ENCODE results near the gene C1orf50.

C1orf50 gene

GRCh38 chr1:42817440-42817767, 50.4 kb downstream of the C1orf50 start:
- Histone ChIP-seq H3K27ac (peak overlapping the region; percentile 95 to 97), H3K4me3 (peak overlapping the region; percentile 80)
- DNase-seq (ENCODE audit: low spot score): no peak
- TF ChIP-seq, protein P1, sequence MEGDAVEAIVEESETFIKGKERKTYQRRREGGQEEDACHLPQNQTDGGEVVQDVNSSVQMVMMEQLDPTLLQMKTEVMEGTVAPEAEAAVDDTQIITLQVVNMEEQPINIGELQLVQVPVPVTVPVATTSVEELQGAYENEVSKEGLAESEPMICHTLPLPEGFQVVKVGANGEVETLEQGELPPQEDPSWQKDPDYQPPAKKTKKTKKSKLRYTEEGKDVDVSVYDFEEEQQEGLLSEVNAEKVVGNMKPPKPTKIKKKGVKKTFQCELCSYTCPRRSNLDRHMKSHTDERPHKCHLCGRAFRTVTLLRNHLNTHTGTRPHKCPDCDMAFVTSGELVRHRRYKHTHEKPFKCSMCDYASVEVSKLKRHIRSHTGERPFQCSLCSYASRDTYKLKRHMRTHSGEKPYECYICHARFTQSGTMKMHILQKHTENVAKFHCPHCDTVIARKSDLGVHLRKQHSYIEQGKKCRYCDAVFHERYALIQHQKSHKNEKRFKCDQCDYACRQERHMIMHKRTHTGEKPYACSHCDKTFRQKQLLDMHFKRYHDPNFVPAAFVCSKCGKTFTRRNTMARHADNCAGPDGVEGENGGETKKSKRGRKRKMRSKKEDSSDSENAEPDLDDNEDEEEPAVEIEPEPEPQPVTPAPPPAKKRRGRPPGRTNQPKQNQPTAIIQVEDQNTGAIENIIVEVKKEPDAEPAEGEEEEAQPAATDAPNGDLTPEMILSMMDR (IDR thresholded peaks at IDR 0.05): no peak

DNA sequence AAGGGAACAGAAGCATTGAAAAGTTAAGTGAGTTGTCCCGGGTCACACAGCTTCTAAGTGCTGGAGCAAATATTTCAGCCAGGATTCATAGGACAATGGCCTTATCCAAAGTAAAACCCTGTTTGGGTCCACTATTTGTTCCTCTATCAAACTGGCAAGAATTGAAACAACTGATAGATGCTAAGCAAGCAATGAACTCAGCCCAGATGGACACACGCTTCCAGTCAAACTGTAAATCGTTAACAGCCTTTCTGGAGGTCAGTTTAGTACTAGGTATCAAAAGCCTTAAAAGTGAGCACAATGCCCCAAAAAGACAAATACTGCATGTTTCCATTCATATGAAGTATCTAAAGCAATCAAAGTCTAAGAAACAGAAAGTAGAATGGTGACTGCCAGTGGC, 50.9 kb downstream of the C1orf50 start:
- TF ChIP-seq, protein P1 (IDR thresholded peaks at IDR 0.05): no peak
- Histone ChIP-seq H3K27ac (no peak overlapping the region), H3K4me3 (peak overlapping the region; percentile 80)
- no peak for DNase-seq (ENCODE audit: low spot score)

DNA sequence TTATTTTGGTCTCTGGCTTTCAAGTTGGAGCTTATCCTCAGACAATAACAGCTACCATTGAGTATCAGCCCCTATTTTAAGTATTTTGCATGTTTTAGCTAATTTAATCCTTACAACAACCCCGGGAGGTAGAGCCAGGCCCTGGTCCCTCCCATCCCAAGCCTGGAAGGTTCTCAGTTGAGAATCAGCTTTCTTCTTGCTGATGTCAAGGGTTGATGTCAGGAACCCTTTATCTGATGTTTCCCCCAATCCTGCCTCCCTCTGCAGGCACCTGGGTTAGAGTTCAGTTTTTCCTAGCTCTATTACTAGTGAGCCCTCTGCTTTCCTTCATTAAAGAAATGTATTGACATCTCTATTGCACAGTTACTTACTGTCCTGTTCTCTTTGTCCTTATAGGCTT, 53.8 kb downstream of the C1orf50 start:
- TF ChIP-seq, protein P1 (IDR thresholded peaks at IDR 0.05): no peak
- no peak overlapping the region for H3K27ac ChIP-seq
- H3K4me3 ChIP-seq: no peak overlapping the region
- DNase-seq (ENCODE audit: low spot score): no peak

GRCh38 chr1:42821690-42822089, 54.6 kb downstream of the C1orf50 start:
- TF ChIP-seq, protein P1 (IDR thresholded peaks at IDR 0.05): no peak
- Histone ChIP-seq H3K4me3 (no peak overlapping the region), H3K27ac (no peak overlapping the region)
- no peak for DNase-seq (ENCODE audit: low spot score)

- TF ChIP-seq, protein P1 (IDR thresholded peaks at IDR 0.05): no peak
- no peak overlapping the region for H3K27ac ChIP-seq
- no peak for DNase-seq (ENCODE audit: low spot score)
- no peak overlapping the region for H3K4me3 ChIP-seq
These were observed 55.8 kb downstream of the C1orf50 start for GRCh38 chr1:42822800-42823392.

DNA sequence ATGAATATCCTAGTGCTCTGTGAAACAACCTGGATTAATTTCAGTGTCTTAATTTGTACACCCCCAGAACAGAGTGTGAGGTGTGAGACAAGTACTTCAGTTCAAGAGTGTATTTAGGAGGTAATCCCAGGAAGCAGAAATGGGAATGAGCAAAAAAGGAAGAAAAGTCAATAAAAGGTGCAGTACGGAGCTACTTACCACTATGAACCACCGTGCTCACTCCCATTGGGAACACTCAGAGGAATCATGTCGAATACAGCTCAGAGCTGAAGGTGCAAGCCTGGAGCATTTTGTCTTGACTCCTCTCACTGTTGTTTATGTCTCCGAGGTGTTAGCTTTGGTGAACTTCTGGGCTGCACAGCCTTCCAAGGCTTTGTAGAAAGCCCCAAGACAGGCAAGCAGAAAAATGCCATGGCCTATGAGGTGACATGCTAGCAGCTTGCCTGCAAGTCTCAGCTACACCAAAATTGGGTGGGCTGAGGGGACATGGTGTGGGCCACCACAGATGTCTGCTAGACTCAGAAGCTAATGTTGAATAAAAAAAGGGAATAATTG, 57.5 kb downstream of the C1orf50 start:
- DNase-seq (ENCODE audit: low spot score): no peak
- TF ChIP-seq, protein P1 (IDR thresholded peaks at IDR 0.05): no peak
- Histone ChIP-seq H3K4me3 (no peak overlapping the region), H3K27ac (no peak overlapping the region)
